Measurements from ENCODE around the gene CCT7.
"Not testable (repeated sequence)": the region's sequence is repeated elsewhere in the genome, so short reads cannot be mapped to it uniquely, and the experiment has no call there.

Gene CCT7

GRCh38 chr2:73255907-73256617 lies 22.0 kb downstream of the CCT7 start:
- DNase-seq, result no peak

- DNase-seq, result no peak
Measured at GRCh38 chr2:73256618-73256922, 22.5 kb downstream of the CCT7 start.

- DNase-seq, result no peak
Measured at GRCh38 chr2:73257021-73257420, 22.9 kb downstream of the CCT7 start.

GRCh38 chr2:73257425-73258125 lies 23.5 kb downstream of the CCT7 start:
- DNase-seq, result no peak

- no peak for DNase-seq
Measured at GRCh38 chr2:73258186-73258912, 24.2 kb downstream of the CCT7 start.

- DNase-seq, result no peak
Measured at GRCh38 chr2:73258913-73259215, 24.8 kb downstream of the CCT7 start.

- no peak for DNase-seq
Measured at GRCh38 chr2:73259276-73259675, 25.2 kb downstream of the CCT7 start.

- no peak for DNase-seq
Measured at GRCh38 chr2:73259704-73260337, 25.7 kb downstream of the CCT7 start.

GRCh38 chr2:73260338-73260984 lies 26.4 kb downstream of the CCT7 start:
- no peak for DNase-seq

- no peak for DNase-seq
Measured at GRCh38 chr2:73262108-73262651, 28.1 kb downstream of the CCT7 start.

- DNase-seq, result not testable (repeated sequence)
Measured at GRCh38 chr2:73262691-73263429, 28.8 kb downstream of the CCT7 start.

GRCh38 chr2:73263540-73264331 lies 29.6 kb downstream of the CCT7 start:
- no peak for DNase-seq

GRCh38 chr2:73264332-73264606 lies 30.2 kb downstream of the CCT7 start:
- no peak for DNase-seq

- no peak for DNase-seq
Measured at GRCh38 chr2:73264783-73265182, 30.7 kb downstream of the CCT7 start.

GRCh38 chr2:73265298-73266060 lies 31.4 kb downstream of the CCT7 start:
- no peak for DNase-seq

- no peak for DNase-seq
Measured at GRCh38 chr2:73266061-73266901, 32.2 kb downstream of the CCT7 start.

- DNase-seq, result no peak
Measured at GRCh38 chr2:73267008-73267407, 32.9 kb downstream of the CCT7 start.

- DNase-seq, result no peak
Measured at GRCh38 chr2:73268366-73268829, 34.3 kb downstream of the CCT7 start.

GRCh38 chr2:73268830-73269685 lies 35.0 kb downstream of the CCT7 start:
- no peak for DNase-seq

Measured in SIG-M5 (cell line).